HG03039 (cell line): Measurements from ENCODE around the gene CEP135.

ENCODE experiments used
- ATAC-seq: cut with Tn5 transposase; IDR thresholded peaks from one replicate; pipeline ENCODE4 v1.9.1; 2021; ENCODE audit warnings: mild to moderate bottlenecking, moderate library complexity; ENCODE audit not compliant: unreplicated experiment

CEP135 gene

DNA sequence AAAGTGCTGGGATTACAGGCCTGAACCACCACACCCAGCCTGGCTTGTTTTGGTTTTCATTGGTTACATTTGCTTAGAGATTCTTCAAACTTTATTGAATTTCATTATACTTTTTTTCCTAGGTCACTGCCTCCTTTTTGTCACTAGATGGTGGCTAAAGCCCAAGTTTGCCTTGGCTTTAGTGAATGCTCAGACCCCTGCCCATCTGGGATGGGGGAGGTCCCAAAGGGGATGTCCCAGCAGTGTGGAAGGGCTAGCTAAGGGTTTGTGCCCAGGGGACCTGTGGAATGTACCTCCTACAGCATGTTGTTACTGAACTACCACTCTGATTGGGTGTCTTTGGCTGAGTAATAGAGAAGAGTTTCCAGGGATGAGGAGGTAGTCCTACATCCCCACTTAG is 58.4 kb downstream of the CEP135 start:
- ATAC-seq = no peak

DNA sequence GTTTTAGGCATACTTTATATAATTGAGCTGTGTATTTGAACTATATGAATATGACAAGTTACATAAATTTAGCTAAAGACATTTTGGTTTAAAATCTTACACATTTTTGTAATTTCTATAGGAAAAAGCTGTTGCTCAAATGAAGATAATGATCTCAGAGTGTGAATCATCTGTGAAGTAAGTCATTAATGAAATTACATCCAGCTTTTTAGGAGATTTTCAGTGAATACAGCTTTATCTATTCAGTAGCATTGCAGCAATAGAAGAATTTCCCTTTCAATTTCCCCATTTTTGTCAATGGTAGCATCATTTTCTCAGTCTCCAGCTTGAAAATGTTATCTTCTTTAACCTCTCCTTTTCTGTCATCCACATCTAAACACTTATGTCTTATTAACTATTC is 59.5 kb downstream of the CEP135 start:
- no peak for ATAC-seq

DNA sequence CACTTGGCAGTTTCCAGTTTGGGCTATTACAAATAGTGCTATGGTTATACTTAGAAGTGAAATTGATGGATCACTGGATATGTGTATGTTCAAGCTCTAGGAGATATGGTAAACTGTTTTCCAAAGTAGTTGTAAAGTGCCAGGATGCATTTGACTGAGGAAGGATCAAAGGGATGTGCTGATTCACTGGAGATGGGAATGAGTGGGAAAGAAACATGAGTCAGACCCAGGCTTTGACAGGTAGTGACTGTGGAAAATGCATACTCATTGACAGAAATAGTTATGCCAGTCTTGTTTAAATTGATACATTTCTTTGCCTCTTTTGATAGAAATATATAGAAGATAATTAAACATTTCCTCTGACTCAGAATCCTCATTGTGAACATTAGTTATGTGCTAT is 77.9 kb downstream of the CEP135 start:
- ATAC-seq = no peak

DNA sequence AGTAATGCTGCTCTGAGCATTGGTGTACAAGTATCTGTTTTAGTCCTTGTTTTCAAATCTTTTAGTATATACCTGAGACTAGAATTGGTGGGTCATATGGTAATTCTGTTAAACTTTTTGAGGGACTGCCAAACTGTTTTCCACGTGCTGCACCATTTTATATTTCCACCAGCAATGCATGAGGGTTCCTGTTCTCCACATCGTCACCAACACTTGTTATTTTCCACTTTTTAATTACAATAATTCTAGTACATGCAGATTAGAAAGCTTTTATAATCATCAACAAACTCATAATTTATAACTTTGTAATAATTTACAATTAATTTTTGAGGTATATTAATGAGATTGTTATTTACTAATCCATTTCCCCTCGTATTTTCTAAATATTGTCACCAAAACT is 79.4 kb downstream of the CEP135 start:
- ATAC-seq = no peak

DNA sequence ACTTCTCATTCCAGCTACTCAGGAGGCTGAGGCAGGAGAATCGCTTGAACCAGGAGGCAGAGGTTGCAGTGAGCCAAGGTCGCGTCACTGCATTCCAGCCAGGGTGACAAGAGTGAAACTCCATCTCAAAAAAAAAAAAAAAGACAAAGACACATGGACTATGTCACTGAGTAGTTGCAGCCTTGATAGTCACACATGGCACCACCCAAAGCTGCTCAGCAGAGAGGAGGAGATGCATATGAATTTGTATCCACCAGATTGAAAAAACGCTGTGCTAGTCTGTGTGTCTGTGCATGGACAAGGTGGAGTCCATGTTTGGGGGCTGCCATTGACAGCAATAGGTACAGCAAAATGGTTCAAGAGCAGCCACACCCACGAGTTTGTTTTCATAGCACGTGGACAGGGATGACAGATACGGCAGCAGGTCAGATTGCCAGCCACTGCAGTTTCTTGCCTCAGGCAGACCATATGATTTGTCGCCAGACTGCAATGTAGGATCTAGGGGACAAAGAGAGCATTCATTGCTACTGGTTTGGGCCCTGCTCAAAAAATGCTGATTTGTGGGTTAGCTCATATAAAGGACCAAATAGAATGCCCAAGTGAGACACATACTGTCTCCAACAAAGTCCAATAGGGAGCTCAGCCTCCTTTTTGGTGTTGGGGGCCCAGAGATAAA is 89.9 kb downstream of the CEP135 start:
- no peak for ATAC-seq

DNA sequence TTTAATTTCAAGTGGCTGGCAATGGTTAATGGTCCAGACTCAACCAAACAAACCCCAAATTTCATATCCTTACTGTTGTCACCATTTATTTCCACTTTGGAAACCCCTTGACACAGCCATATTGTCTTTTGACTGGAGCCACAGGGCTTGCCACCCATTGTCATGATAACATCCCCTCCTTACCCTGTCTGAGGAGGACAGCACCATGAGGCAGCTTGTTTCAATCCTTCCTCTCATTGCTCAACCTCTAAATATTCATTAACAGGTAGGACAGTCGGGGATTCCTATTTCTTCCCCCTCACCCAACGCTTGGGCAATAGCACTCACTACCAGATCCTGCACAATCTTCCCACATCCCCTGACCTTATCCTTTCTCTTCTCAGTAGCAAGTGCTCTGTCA is 92.1 kb downstream of the CEP135 start:
- no peak for ATAC-seq

DNA sequence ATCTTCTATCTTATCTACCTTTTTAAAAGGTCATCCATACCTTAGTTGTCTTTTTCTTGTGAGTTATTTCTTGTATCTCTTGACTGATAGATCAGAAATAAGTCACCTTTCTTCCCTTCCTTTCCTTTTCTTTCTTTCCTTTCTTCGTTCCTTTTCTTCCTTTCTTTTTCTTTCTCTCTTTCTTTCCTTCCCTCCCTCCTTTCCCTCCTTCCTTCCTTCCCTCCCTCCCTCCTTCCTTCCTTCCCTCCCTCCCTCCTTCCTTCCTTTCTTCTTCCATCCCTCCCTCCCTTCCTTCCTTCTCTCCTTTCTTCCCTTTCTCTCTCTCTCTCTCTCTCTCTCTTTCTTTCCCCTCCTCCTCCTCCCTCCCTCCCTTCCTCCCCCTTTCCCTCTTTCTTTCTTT is 93.5 kb downstream of the CEP135 start:
- no peak for ATAC-seq

DNA sequence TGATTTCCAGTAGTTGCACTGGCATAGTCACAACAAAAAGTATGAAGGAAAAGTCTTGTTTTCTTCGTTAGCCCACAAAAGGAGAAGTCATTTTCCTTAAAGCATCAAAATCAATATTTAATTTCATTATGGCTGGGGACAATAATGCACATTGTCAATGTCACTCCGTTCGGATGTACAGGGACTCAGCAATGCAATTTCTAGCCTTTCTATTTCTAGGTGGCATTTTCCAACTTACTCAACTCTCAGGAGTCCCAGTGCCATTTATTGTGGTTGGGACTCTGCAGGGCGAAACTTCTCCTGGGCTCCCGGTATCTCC is 99.6 kb downstream of the CEP135 start:
- no peak for ATAC-seq

DNA sequence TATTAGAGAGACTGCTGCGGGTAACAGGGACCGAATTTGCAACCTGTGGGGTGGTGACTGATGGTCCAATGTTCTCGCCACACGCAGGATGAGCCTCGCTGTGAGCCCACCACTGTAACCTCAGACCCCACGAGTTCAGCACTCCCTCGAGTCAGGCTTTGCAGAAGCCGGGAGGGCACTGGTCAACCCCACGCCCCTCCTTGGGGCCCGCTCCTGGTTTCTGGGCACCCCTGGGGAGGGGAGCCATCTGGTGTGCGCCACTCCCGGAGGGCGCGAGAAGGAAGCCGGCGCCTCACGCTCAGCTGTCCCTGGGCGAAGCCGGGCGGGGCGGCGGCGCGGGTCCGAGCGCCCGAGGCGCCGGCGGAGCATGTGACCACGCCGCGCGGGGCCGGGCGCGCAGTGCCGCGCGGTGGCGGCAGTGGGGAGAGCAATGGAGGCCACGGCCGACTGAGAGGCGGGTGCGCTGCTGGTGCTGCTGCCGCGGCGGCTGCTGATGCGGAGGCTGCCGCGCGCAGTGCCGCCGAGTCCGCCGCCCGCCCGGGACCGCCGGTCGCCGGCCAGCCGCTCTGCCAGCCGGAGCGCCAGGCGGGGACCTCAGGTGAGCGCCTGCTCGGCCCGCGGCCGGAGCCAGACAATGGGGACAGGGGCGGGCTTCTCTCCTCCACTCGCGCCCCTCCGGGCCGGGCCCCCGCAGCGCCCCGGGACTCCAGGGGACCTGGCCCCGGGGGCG is 100.1 kb downstream of the CEP135 start:
- ATAC-seq = peak; percentile 94

DNA sequence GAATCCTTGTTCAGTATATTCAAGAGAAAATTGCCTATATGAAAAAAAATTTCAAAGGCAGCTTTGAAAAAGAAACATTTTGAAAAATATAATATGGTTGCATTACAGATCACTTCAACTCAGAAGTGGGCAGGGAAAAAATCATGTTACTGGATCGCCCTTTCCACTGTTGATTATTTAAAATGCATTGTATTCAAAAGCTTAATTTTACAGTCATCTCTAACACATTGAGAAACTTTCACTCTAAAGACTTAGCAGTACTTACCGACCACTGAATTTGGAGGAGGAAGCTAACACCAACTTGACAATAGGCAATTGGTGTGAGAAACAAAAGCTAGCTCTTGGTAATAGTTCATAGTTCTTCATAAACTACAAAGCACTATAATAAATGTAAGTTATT is 101.9 kb downstream of the CEP135 start:
- no peak for ATAC-seq

DNA sequence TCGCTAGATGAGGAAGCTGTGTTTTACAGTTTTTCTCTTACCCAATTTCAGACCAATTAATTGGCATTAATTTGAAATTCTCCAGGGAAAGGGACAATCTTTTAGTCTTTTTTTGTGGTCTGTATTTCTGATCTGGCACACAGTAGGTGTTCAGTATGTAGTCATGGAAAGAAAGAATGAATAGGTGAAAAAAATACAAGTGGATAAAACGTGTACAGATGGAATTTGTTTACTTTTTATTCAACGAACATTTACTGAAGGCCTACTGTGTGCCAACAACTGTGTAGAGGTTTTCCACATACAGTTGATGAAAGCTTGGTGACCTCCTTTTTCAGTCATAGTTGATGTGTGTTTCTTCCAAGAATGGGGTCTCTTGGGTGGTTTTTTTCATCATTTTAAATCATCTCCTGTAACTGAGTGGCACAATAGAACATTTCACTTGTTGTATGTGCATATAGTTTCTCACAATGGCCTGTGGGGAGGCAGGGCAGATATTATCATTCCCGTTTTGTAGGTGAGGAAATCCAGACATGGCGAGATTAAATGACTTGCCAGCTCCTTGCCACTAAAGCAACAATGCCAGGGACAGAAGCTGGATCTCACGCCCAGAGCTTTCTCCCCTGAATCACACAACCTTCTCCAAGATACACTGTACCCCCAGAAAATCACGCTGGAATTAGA is 102.4 kb downstream of the CEP135 start:
- ATAC-seq = no peak

DNA sequence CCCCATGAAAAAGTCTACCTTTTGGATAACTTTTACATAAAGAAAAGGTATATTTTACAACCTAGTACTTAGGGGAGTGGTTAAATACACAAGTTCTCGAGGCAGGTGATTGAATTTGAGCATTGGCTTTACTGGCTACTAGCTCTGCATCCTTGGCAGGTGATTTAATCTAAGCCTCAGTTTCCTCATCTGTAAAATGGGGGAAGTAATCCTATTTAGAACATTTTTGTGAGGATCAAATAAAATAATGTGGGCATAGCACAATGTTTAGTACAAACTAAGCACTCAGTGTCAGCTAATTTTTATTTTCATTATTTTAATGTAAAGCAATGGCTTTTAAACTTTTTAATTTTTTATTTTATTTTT is 102.9 kb downstream of the CEP135 start:
- no peak for ATAC-seq

DNA sequence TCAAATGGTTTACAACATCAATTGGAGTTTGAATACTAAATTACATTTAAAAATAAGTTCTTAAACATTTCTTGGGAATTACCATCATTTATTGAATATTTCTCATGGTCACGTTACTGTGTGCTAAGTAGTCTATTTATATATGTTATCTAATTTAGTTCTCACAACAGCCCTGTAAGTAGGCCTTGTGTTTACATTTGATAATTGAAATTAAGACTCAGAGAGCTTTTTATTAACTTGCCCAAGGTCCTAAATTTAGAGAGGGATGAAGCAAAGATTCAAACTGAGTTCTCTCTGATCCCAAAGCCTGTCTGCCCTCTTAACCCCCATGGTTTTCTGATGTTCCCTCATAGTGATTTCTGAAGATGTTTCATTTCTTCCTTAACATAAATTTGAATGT is 103.7 kb downstream of the CEP135 start:
- ATAC-seq = no peak

DNA sequence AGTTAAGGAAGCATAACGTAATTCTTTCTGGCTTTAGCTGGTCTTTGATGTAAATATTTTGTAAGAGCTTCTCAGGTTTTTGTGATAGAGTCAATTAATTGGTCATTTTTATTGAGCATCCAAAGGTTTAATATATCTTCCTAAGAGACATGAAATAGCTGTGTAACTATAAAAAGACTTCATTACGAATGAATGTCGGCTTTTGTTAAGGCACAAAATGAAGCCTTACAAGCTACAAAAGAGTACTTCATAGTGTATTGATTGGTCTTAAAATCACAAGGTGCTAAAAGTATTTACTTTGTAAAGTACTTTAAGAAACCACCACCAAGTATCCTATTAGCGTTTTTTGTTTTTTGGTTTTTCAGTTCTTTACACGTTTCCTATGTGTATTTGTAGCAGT is 104.2 kb downstream of the CEP135 start:
- no peak for ATAC-seq

DNA sequence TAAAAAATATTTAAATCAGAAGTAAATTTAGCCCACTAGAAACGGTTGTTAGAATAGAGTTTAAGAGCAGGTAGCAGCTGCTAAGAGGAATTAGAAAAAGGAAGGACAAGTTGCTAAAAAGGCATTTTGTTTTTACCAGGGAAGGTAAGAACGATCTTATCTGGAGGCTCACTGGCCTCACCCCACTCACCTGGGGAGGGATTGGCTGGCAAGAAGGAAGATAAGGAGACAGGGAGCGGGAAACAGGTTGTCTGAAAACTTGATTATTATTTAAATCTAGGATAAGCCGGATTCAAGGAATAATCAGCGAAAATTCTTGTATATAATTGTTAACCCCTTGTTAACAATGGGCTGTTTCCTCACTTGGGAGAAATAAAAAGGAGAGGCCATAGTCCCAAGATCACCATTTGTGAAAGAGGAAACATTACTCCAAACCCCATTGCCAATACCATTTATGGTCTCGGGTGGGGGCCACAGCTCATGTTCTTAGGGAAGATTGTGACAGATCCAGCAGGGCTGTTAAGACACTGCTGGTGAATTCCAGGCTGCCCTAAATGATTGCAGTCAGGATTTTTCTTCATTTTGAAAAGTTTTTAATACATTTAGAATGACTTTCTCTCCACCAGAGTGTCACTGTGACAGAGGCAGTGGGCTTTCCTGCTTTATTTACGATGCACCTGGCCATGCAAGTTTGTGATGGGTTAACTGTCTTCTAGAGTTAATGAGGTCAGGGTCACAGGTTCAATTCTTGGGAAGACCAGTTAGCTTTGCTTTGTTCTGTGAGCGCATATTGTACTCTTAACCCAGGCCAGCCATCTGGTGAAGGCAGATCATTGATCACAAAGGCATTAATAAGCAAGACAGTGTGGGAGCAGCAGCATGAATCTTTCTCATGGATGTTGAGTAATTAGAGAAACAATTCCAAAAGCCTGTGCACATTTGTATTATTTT is 106.6 kb downstream of the CEP135 start:
- no peak for ATAC-seq

DNA sequence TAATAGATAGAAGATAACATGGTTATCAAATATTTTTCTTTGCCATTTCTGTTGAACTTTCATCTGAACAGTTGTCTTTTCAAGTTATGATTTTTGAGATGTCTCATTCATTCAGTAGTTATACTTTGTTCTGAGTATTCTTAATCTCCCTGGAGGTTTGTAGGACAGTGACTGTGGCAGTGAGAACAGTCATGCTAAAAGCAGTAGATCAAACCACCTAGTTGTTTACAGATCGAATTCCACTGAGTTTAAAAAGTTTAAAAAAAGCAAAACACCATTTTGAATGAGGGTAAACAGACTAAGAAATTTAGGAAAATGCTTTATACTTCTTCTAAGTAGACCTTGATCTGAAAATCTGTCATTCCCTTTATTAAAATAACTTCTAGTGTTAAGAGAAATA is 107.2 kb downstream of the CEP135 start:
- ATAC-seq = no peak

DNA sequence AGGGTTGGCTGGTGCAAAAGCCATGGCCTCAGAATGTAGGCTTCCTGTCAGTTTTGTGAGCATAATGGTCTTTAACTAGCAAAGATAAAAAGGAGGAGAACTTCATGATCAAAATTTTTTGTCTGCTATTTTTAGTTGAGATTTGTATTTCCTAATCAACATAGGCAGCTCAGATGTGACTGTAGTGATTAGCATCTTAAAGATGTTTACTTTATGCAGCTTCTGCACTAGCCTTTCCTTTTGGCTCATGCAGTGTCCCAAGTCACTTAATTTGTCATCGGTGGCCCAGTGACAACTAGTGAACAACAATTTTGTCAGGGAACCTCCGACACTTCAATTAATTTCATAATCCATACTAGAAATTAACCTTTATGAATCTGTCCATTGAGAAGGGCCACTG is 109.8 kb downstream of the CEP135 start:
- ATAC-seq = no peak

DNA sequence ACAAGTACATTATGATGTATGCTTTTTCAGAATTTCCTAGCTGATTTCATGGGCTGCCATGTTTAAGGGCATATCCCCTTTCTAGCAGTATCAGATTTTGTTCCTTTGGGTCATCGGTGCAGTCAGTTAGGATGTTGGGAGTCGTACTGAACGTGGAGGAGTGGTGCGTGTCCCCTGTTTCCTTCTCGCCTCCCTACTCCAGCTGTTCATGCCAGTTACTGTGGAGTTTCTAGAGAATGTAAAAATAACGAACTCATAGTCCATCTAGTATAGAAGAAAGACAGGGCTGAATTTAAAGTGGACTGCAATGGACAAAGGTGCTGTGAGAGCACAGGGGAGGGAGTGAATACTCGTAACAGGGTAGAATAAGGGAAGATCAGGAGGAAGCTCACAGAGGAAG is 111.3 kb downstream of the CEP135 start:
- ATAC-seq = no peak

DNA sequence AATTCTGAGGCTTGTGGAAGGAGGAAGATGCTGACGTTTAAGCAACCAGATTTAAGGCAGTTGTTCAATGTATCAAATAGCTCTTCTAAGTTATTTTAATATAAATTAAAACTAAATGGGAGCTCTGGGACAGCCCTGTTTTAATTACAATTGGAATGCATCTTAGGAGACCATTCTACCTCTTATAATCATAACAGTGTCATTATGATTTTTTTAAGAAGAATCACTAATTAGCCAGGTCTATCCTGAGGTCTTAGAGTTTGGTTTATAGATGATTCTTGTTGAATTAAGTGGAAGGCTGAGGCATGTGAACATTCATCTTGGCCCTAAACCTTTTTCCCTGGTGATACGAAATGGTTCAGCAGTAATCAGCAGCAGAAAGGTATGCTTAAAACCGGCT is 113.4 kb downstream of the CEP135 start:
- no peak for ATAC-seq

DNA sequence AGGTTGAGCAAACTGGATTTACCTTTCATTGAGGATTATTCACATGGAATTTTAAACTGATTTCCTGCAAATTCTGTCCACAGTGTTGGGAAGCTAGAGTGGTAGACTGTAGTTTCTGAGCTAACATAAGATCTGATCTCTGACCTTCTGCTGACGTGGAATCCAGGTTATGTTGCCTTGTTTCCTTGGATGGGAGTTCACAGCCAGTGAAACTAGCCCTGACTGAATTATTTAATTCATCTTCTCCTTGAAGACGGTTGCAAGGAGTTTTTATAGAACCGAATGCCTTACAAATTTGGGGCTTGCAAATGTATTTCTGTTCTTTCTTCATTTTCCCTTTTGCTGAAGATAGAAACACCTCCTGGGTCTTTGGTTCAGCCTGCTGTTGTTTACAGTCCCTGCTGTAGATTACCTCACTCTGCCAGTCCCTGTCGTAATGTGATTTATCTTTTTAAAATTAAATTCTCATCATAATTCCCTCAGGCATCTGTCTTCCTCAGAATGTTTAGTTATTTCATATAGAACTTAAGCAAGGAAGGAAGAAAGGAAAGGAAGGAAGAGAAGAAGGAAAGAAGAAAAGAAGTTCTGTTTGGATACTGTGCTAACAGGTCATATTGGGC is 113.9 kb downstream of the CEP135 start:
- no peak for ATAC-seq

DNA sequence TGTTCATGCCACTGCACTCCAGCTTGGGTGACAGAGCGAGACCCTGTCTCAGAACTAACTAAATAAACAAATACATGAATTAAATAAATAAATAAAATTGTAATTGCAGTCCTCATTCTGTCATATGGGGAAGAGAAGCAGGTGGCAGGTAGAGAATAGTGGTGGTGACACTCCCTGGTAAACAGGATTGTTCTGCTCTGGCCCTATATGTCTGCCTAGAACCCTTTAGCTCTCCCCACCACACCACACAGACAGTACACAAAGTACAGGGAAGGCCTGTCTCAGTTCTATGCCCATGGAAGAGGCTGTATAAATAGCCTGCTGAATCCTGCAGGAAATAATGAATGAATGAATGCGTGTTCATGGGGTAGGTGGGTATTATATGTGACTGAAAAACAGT is 117.7 kb downstream of the CEP135 start:
- ATAC-seq = no peak
